Peyer's patch (tissue), 4 donors: ENCODE measurements around the gene CASZ1.

Source experiments
- CTCF ChIP-seq, 6 experiments: fragments of 450-650 bp in 4 of 6; fragments of 200-600 bp in 2 of 6; sonication (generic) in 1 of 6; IDR thresholded peaks; one replicate each; pipeline ENCODE4 v1.5.1; 2017 to 2019; ENCODE audit warnings: antibody characterized with exemption in 6 of 6, mild to moderate bottlenecking in 3 of 6, moderate library complexity in 1 of 6
- POLR2A ChIP-seq, 2 donors: fragments of 450-650 bp; IDR thresholded peaks; one replicate each; pipeline ENCODE4 v1.5.1; 2017; ENCODE audit warnings: antibody characterized with exemption in 2 of 2, mild to moderate bottlenecking in 2 of 2, moderate library complexity in 2 of 2

DNA sequence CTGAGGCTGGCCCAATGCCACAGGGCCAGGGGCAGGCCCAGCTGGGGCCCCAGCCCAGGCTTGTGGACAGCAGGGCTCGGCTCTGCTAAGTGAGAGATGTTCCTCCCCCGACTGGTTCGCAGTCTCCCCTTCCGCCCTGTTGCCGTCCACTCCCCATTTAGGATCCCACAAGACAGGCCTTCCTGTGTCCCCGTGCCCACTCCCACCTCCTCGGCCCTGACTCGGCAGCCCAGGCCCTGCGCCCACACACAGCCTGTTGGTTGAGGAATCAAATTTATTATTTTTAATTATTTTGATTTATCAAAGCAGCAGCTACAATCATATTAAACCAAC, 78.4 kb downstream of the CASZ1 start:
- TF ChIP-seq CTCF (IDR thresholded peaks at IDR 0.05) (no peak), POLR2A (IDR thresholded peaks at IDR 0.05) (no peak)
